NCI-H226 (cell line): ENCODE results near the gene UFC1.

Experiments used
- DNase-seq: peaks from one replicate; pipeline ENCODE4 v3.0.0-alpha.2; 2015

The UFC1 gene

GRCh38 chr1:161137881-161138280, 15.9 kb upstream of the UFC1 start:
- DNase-seq = no peak

- no peak for DNase-seq
Observed at GRCh38 chr1:161138431-161138830, 15.3 kb upstream of the UFC1 start.

GRCh38 chr1:161139766-161140165, 14.0 kb upstream of the UFC1 start:
- no peak for DNase-seq

- DNase-seq = no peak
Observed at GRCh38 chr1:161140755-161141400, 12.9 kb upstream of the UFC1 start.

- DNase-seq = no peak
Observed at GRCh38 chr1:161145832-161146231, 7.9 kb upstream of the UFC1 start.

- no peak for DNase-seq
Observed at GRCh38 chr1:161153176-161153575, 602 bp upstream of the UFC1 start.

- DNase-seq = no peak
Observed at GRCh38 chr1:161157867-161158266, 4.1 kb downstream of the UFC1 start.

- no peak for DNase-seq
Observed at GRCh38 chr1:161158316-161159010, 4.7 kb downstream of the UFC1 start.

- peak; percentile 75 for DNase-seq
Observed at GRCh38 chr1:161159087-161159912, 5.5 kb downstream of the UFC1 start, which contains the start of gene USP21. TSS of gene USP21 (plus strand) at chr1:161159500. CDS start at chr1:161160641, 1,141 bp downstream.

- no peak for DNase-seq
Observed at GRCh38 chr1:161159913-161160243, 6.1 kb downstream of the UFC1 start.

GRCh38 chr1:161160671-161161145, 6.9 kb downstream of the UFC1 start:
- DNase-seq = no peak

GRCh38 chr1:161161652-161162051, 7.9 kb downstream of the UFC1 start:
- no peak for DNase-seq

GRCh38 chr1:161162052-161162451, 8.3 kb downstream of the UFC1 start:
- no peak for DNase-seq

- DNase-seq = no peak
Observed at GRCh38 chr1:161162806-161163205, 9.0 kb downstream of the UFC1 start.

GRCh38 chr1:161163793-161164192, 10.0 kb downstream of the UFC1 start:
- no peak for DNase-seq

GRCh38 chr1:161164901-161165610, 11.3 kb downstream of the UFC1 start:
- DNase-seq = no peak

GRCh38 chr1:161165742-161166668, 12.2 kb downstream of the UFC1 start, which contains the start of gene PPOX:
TSS of gene PPOX (plus strand) at chr1:161166426. CDS start at chr1:161166848, 422 bp downstream.
- peak; percentile 100 for DNase-seq

GRCh38 chr1:161166669-161167548, 13.1 kb downstream of the UFC1 start:
- DNase-seq = no peak

- DNase-seq = no peak
Observed at GRCh38 chr1:161168906-161169305, 15.1 kb downstream of the UFC1 start.

GRCh38 chr1:161171191-161171590, 17.4 kb downstream of the UFC1 start:
- no peak for DNase-seq

GRCh38 chr1:161171696-161172095, 17.9 kb downstream of the UFC1 start:
- no peak for DNase-seq
